Naive thymus-derived CD4-positive, alpha-beta T cell (primary cell): Measurements from ENCODE around the gene RNF4. TPM values are rescaled to one million over a fixed set of nuclear protein-coding genes. Genes with fewer than 3 reads are reported as not detected.

Experiments used
- ATAC-seq: fragments of 150-1000 bp; cut with Tn5 transposase; 2 replicates; pipeline ENCODE4 v1.10.0; 2021; ENCODE audit warnings: mild to moderate bottlenecking, moderate library complexity
- CTCF ChIA-PET: fragments of 350-600 bp; sonication (Branson Sonifier 250); formaldehyde crosslinking; loops from one replicate; lab custom pipeline; 2021; ENCODE audit warnings: antibody characterized with exemption; lab: Charles Lee
- POLR2A ChIA-PET: fragments of 350-600 bp; sonication (Branson Sonifier 250); formaldehyde crosslinking; loops from one replicate; lab custom pipeline; 2021; ENCODE audit warnings: antibody characterized with exemption, inconsistent platforms; lab: Charles Lee
- DNase-seq, 9 donors: peaks; one replicate each; pipeline versions ENCODE4 v3.0.0 to v3.0.0-alpha.2; 2020 to 2022; ENCODE audit warnings: mixed read lengths in 1 of 9
- H3K27ac ChIP-seq: one replicate; pipeline ENCODE4 v1.7.0; 2013; ENCODE audit warnings: mild to moderate bottlenecking, low read depth, low read length, moderate library complexity
- H3K27me3 ChIP-seq, 2 donors: one replicate each; pipeline ENCODE4 v1.7.0; 2013; ENCODE audit warnings: low read length in 2 of 2, mild to moderate bottlenecking in 2 of 2, moderate library complexity in 2 of 2; ENCODE audit not compliant: control insufficient read depth in 2 of 2, insufficient read depth in 2 of 2
- H3K36me3 ChIP-seq, 3 experiments: 1 replicate in 2 of 3; 2 replicates in 1 of 3; pipeline ENCODE4 v1.7.0; 2013; ENCODE audit warnings: low read length in 3 of 3, mild to moderate bottlenecking in 3 of 3, moderate library complexity in 1 of 3; ENCODE audit not compliant: insufficient read depth in 3 of 3, control insufficient read depth in 2 of 3
- H3K4me1 ChIP-seq, 2 donors: one replicate each; pipeline ENCODE4 v1.7.0; 2013; ENCODE audit warnings: low read length in 2 of 2, mild to moderate bottlenecking in 2 of 2, moderate library complexity in 1 of 2; ENCODE audit not compliant: control insufficient read depth in 2 of 2, insufficient read depth in 2 of 2
- H3K4me3 ChIP-seq: 2 replicates; pipeline ENCODE4 v1.7.0; 2013; ENCODE audit warnings: mild to moderate bottlenecking, low read length
- H3K9me3 ChIP-seq, 3 experiments: 1 replicate in 2 of 3; 2 replicates in 1 of 3; pipeline ENCODE4 v1.7.0; 2013; ENCODE audit warnings: low read length in 3 of 3; ENCODE audit not compliant: control insufficient read depth in 2 of 3
- H3K27ac Mint-ChIP-seq, 9 donors: one replicate each; pipeline ENCODE4 v1.8.0; 2020 to 2022; ENCODE audit warnings: mixed read lengths in 9 of 9, mild to moderate bottlenecking in 8 of 9, moderate library complexity in 5 of 9, inconsistent platforms in 2 of 9
- H3K27me3 Mint-ChIP-seq, 5 donors: one replicate each; pipeline ENCODE4 v1.8.0; 2021 to 2022; ENCODE audit warnings: mixed read lengths in 5 of 5, mild to moderate bottlenecking in 1 of 5
- H3K36me3 Mint-ChIP-seq, 5 donors: one replicate each; pipeline ENCODE4 v1.8.0; 2020 to 2022; ENCODE audit warnings: mixed read lengths in 5 of 5, mild to moderate bottlenecking in 3 of 5, inconsistent platforms in 1 of 5
- H3K4me1 Mint-ChIP-seq, 7 donors: one replicate each; pipeline ENCODE4 v1.8.0; 2020 to 2022; ENCODE audit warnings: mixed read lengths in 7 of 7, mild to moderate bottlenecking in 3 of 7, inconsistent platforms in 1 of 7
- H3K4me3 Mint-ChIP-seq, 10 donors: one replicate each; pipeline ENCODE4 v1.8.0; 2020 to 2022; ENCODE audit warnings: mild to moderate bottlenecking in 10 of 10, mixed read lengths in 10 of 10, moderate library complexity in 6 of 10, inconsistent platforms in 2 of 10
- H3K9me3 Mint-ChIP-seq, 11 donors: one replicate each; pipeline ENCODE4 v1.8.0; 2020 to 2022; ENCODE audit warnings: mixed read lengths in 11 of 11, mild to moderate bottlenecking in 4 of 11, inconsistent platforms in 1 of 11, moderate library complexity in 1 of 11
- intact Hi-C, 2 donors: fragments of 100-400 bp; cut with micrococcal nuclease; formaldehyde crosslinking; loops; one replicate each; pipeline ENCODE4 v1.15.1; 2023
- polyA plus RNA-seq, 2 donors: library from polyadenylated mRNA; unstranded; fragments of 300-500 nt; fragmentation: Illumina TruSeq; gene quantifications; one replicate each; pipeline ENCODE4 v1.2.3, GENCODE V29; 2021
- total RNA-seq, 6 experiments: library from RNA in 5 of 6; stranded (reverse) in 5 of 6; gene quantifications; 1 replicate in 5 of 6; 2 replicates in 1 of 6; pipeline ENCODE4 v1.2.3 and lab custom pipeline; 2021 to 2026

The RNF4 gene
- total and polyA plus RNA-seq, 7 experiments from 2014 or later, result 69.4 to 101 (median 91.8) TPM

DNA sequence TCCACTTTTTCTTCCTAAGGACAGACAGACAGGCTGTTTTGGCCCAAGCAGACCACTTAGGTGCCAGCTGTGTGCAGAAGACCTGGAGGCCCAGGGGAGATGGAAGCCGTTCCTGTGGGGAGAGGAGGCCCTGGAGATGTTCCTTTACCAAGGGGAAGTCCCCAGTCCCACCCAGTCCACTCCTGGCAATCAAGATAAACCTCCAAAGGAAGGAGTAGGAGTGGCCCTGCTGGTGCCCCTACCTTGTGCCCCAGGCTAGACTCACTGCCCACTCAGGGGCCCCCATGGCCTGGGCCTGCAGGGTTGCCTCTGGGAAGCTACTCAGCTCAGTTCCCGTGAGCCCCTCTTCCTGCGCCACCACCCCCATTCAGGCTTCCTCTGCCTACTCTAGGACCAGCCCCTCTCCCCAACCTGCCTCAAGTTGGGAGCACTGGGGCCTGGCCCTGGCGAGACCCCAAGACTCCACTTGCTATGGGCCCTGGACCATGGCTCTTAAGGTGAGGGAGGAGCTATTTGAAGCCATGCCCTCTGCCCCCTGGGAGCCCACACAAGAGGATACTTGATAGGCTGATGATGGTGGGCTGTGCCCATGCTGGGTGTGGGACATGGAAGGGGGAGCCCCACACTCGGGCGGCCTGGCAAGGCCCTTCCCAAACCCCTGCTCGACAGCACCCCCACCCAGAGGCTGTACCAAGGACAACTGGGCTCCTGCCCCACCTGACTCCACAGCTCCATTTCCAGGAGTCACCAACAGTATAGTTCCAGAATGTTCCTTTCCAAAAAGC lies 24.8 kb upstream of the RNF4 start:
- ChIA-PET POLR2A (no interaction called here), CTCF (interaction anchor here (0.8 kb wide), 1 partner anchor 200 kb away, joined by 3 read pairs; no protein-coding TSS in a partner anchor)
- no peaks in the 10 kb centered on the region for H3K27me3 ChIP-seq
- H3K36me3 Mint-ChIP-seq, result no peaks in the 10 kb centered on the region
- no peaks in the 10 kb centered on the region for H3K27me3 Mint-ChIP-seq
- peaks cover 0 to 4% of the 10 kb centered on the region in 2 donors for H3K4me1 ChIP-seq
- no peak overlapping the region for H3K27ac Mint-ChIP-seq
- DNase-seq (no peak), ATAC-seq (no peak)
- H3K4me3 Mint-ChIP-seq, result no peak overlapping the region
- no peak overlapping the region for H3K4me3 ChIP-seq
- H3K36me3 ChIP-seq, result no peaks in the 10 kb centered on the region
- peaks cover 0 to 5% (median 3%) of the 10 kb centered on the region in 7 donors for H3K4me1 Mint-ChIP-seq
- H3K27ac ChIP-seq, result no peak overlapping the region
- no peaks in the 10 kb centered on the region for H3K9me3 ChIP-seq
- intact Hi-C loops, result no loop called here
- no peaks in the 10 kb centered on the region for H3K9me3 Mint-ChIP-seq

GRCh38 chr4:2445130-2445529 lies 23.8 kb upstream of the RNF4 start:
- Mint-ChIP-seq H3K4me3 (no peak overlapping the region), H3K27me3 (no peaks in the 10 kb centered on the region), H3K9me3 (no peaks in the 10 kb centered on the region), H3K27ac (no peak overlapping the region), H3K4me1 (peaks cover 0 to 5% (median 3%) of the 10 kb centered on the region in 7 donors), H3K36me3 (no peaks in the 10 kb centered on the region)
- H3K9me3 ChIP-seq, result no peaks in the 10 kb centered on the region
- H3K4me3 ChIP-seq, result no peak overlapping the region
- ChIA-PET CTCF (no interaction called here), POLR2A (no interaction called here)
- ATAC-seq, result no peak
- H3K36me3 ChIP-seq, result no peaks in the 10 kb centered on the region
- H3K27ac ChIP-seq, result no peak overlapping the region
- intact Hi-C loops, result no loop called here
- no peaks in the 10 kb centered on the region for H3K27me3 ChIP-seq
- peaks cover 0 to 4% of the 10 kb centered on the region in 2 donors for H3K4me1 ChIP-seq
- no peak for DNase-seq

DNA sequence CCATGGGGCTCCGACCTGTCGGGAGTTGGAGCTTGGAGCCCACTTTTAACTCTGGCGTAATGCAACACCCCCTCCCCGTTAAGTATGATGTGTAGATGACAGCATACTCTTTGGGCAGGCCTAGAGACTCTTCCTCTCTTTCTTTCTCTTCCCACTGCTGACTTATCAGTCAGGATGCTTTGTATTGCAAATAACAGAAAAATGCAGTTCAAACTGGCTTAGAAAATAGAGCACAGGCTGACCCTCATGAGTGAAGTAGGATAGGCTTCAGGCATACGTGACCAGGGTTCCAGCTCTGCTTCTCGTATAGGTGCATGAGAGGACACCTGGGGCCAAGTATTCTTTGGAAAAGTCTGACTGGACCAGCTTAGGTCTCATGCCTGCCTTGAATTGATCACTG lies 23.3 kb upstream of the RNF4 start:
- Histone ChIP-seq H3K9me3 (no peaks in the 10 kb centered on the region), H3K4me3 (no peak overlapping the region), H3K36me3 (no peaks in the 10 kb centered on the region), H3K4me1 (peaks cover 0 to 4% of the 10 kb centered on the region in 2 donors), H3K27ac (no peak overlapping the region), H3K27me3 (no peaks in the 10 kb centered on the region)
- no peak for DNase-seq
- peaks cover 0 to 5% (median 3%) of the 10 kb centered on the region in 7 donors for H3K4me1 Mint-ChIP-seq
- intact Hi-C loops, result no loop called here
- no peak overlapping the region for H3K27ac Mint-ChIP-seq
- H3K4me3 Mint-ChIP-seq, result no peak overlapping the region
- ATAC-seq, result no peak
- no peaks in the 10 kb centered on the region for H3K27me3 Mint-ChIP-seq
- no peaks in the 10 kb centered on the region for H3K9me3 Mint-ChIP-seq
- H3K36me3 Mint-ChIP-seq, result no peaks in the 10 kb centered on the region
- ChIA-PET CTCF (interaction anchor here (0.6 kb wide), 1 partner anchor 1100 kb away, joined by 3 read pairs; no protein-coding TSS in a partner anchor), POLR2A (no interaction called here)

DNA sequence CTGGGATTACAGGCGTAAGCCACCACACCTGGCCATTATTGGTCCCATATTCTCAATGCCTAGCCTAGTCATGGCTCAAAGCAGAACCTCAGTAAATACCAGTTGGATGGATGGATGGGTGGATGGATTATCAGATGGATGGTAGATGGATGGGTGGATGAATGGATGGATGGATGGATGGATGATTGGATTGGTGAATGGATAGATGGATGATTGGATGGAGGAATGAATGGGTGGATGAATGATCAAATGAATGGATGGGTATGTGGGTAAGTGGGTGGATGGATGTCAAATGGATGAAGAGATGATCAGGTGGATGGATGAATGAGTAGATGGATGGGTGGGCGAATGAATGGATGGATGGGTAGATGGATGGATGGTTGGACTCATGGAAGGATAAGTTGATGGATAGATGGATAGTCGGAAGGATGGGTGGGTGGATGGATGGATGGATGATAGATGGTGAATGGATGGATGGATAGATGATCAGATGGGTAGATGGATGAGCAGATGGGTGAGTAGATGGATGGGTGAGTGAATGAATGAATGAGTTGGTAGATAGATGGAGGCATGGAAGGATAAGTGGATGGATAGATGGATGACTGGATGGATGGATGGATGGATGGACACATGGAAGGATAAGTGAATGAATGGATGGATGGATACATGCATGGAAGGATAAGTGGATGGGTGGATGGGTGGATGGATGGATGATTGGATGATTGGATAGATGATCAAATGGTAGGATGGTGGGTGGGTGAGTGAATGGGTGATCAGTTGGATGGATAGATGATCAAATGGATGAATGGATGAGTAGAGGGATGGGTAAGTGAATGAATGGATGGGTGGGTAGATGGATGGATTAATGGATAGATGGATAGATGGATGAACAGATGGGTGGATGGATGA lies 22.0 kb upstream of the RNF4 start:
- H3K36me3 Mint-ChIP-seq, result no peaks in the 10 kb centered on the region
- Histone ChIP-seq H3K36me3 (no peaks in the 10 kb centered on the region), H3K9me3 (no peaks in the 10 kb centered on the region), H3K27me3 (no peaks in the 10 kb centered on the region), H3K4me3 (no peak overlapping the region), H3K4me1 (no peaks in the 10 kb centered on the region), H3K27ac (no peak overlapping the region)
- DNase-seq (no peak), ATAC-seq (no peak)
- H3K4me3 Mint-ChIP-seq, result no peak overlapping the region
- ChIA-PET POLR2A (no interaction called here), CTCF (no interaction called here)
- H3K27ac Mint-ChIP-seq, result no peak overlapping the region
- H3K9me3 Mint-ChIP-seq, result no peaks in the 10 kb centered on the region
- H3K4me1 Mint-ChIP-seq, result no peaks in the 10 kb centered on the region
- intact Hi-C loops, result no loop called here
- H3K27me3 Mint-ChIP-seq, result no peaks in the 10 kb centered on the region

- ATAC-seq (no peak), DNase-seq (peak in 1 of 9 donors; percentile 19)
- no peaks in the 10 kb centered on the region for H3K9me3 ChIP-seq
- Mint-ChIP-seq H3K27ac (no peak overlapping the region), H3K27me3 (no peaks in the 10 kb centered on the region), H3K4me1 (no peaks in the 10 kb centered on the region), H3K9me3 (no peaks in the 10 kb centered on the region), H3K4me3 (no peak overlapping the region), H3K36me3 (no peaks in the 10 kb centered on the region)
- no peaks in the 10 kb centered on the region for H3K36me3 ChIP-seq
- intact Hi-C loops, result no loop called here
- no peaks in the 10 kb centered on the region for H3K27me3 ChIP-seq
- ChIA-PET CTCF (no interaction called here), POLR2A (no interaction called here)
- no peak overlapping the region for H3K4me3 ChIP-seq
- H3K4me1 ChIP-seq, result no peaks in the 10 kb centered on the region
- no peak overlapping the region for H3K27ac ChIP-seq
Measured at GRCh38 chr4:2448589-2448988, 20.3 kb upstream of the RNF4 start.

DNA sequence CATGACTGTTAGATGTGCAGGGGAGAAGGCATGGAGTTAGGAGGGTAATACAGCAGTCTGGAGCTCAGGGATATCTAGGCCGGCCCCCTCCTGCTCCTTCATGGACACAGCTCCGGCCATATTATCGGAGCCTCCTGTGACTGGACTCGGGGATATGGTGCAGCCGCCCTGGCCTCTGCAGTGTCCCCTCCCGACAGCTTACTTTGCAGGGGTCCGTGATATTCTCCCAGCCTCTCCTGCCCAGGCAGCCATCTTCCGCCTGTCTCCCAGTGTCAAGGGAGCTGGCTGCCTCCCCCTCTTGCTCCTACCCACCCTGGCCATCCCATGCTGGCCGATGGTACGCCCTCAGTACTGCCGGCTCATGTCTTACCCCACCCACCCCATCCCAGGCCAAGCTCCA lies 19.9 kb upstream of the RNF4 start:
- Mint-ChIP-seq H3K36me3 (no peaks in the 10 kb centered on the region), H3K9me3 (no peaks in the 10 kb centered on the region), H3K27me3 (no peaks in the 10 kb centered on the region), H3K27ac (no peak overlapping the region), H3K4me1 (no peaks in the 10 kb centered on the region), H3K4me3 (no peak overlapping the region)
- CTCF ChIA-PET, result no interaction called here
- no peaks in the 10 kb centered on the region for H3K4me1 ChIP-seq
- no peaks in the 10 kb centered on the region for H3K27me3 ChIP-seq
- no peak for DNase-seq
- H3K27ac ChIP-seq, result no peak overlapping the region
- no peaks in the 10 kb centered on the region for H3K36me3 ChIP-seq
- intact Hi-C loops, result no loop called here
- no peaks in the 10 kb centered on the region for H3K9me3 ChIP-seq
- POLR2A ChIA-PET, result no interaction called here
- H3K4me3 ChIP-seq, result no peak overlapping the region
- ATAC-seq, result no peak
